ENCODE results near the gene GPR68.
A peak's percentile ranks its signal among the peaks of the same experiment; 100 is the strongest.

GPR68 gene

GRCh38 chr14:91261986-91262549 lies 17.6 kb upstream of the GPR68 start:
- H3K4me3 ChIP-seq (ENCODE audit: low read length) = no peak overlapping the region
- no peak for TF ChIP-seq CTCF (conservative IDR thresholded peaks at IDR 0.05; ENCODE audit: low read depth, low read length)
- DNase-seq (ENCODE audit: low read depth) = no peak

- no peak for TF ChIP-seq CTCF (conservative IDR thresholded peaks at IDR 0.05; ENCODE audit: low read depth, low read length)
- DNase-seq (ENCODE audit: low read depth) = no peak
- no peak overlapping the region for H3K4me3 ChIP-seq (ENCODE audit: low read length)
Observed at GRCh38 chr14:91261115-91261514, 16.6 kb upstream of the GPR68 start.

- TF ChIP-seq CTCF (conservative IDR thresholded peaks at IDR 0.05; ENCODE audit: low read depth, low read length) = no peak
- H3K4me3 ChIP-seq (ENCODE audit: low read length) = no peak overlapping the region
- DNase-seq (ENCODE audit: low read depth) = no peak
Observed at GRCh38 chr14:91258876-91259275, 14.4 kb upstream of the GPR68 start.

- no peak for TF ChIP-seq CTCF (conservative IDR thresholded peaks at IDR 0.05; ENCODE audit: low read depth, low read length)
- DNase-seq (ENCODE audit: low read depth) = no peak
- no peak overlapping the region for H3K4me3 ChIP-seq (ENCODE audit: low read length)
Observed at GRCh38 chr14:91258011-91258618, 13.6 kb upstream of the GPR68 start.

GRCh38 chr14:91257328-91258010 lies 13.0 kb upstream of the GPR68 start:
- TF ChIP-seq CTCF (conservative IDR thresholded peaks at IDR 0.05; ENCODE audit: low read depth, low read length) = no peak
- no peak overlapping the region for H3K4me3 ChIP-seq (ENCODE audit: low read length)
- no peak for DNase-seq (ENCODE audit: low read depth)

- DNase-seq (ENCODE audit: low read depth) = peak; percentile 30
- H3K4me3 ChIP-seq (ENCODE audit: low read length) = no peak overlapping the region
- TF ChIP-seq CTCF (conservative IDR thresholded peaks at IDR 0.05; ENCODE audit: low read depth, low read length) = no peak
Observed at GRCh38 chr14:91256661-91257060, 12.2 kb upstream of the GPR68 start.
